GM13977 (cell line): ENCODE data around the gene IRGM.
"Not testable (repeated sequence)": the region's sequence is repeated elsewhere in the genome, so short reads cannot be mapped to it uniquely, and the experiment has no call there.

Experiments
- DNase-seq: peaks from one replicate; pipeline ENCODE4 v3.0.0; 2012; ENCODE audit warnings: low spot score
- in situ Hi-C: fragments of 300-500 bp; cut with MboI; formaldehyde crosslinking; loops from one replicate; pipeline ENCODE4 v1.12.0; 2022; ENCODE audit warnings: low sequenced_read_pairs, low pct_unique_long_range_greater_than_20kb, mixed read lengths, inconsistent platforms; ENCODE audit not compliant: unreplicated experiment
- TF ChIP-seq, protein P1 (sequence below): IDR thresholded peaks from 2 replicates; pipeline ENCODE4 v1.5.1; 2012; ENCODE audit warnings: mild to moderate bottlenecking, control low read depth; ENCODE audit not compliant: insufficient read depth; ENCODE audit errors: extremely low read depth, missing control alignments

Gene IRGM

DNA sequence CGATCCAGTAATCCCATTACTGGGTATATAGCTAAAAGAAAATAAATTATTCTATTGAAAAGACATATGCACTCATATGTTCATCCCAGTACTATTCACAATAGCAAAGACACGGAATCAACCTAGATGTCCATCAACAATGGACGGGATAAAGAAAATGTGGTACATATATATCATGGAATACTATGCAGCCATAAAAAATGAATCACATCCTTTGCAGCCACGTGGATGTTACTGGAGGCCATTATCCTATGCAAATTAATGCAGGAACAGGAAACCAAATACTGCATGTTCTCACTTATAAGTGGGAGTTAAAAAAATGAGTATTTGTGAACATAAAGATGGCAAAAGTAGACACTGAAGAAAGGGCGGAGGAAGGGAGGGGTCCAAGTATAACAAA is 16.6 kb upstream of the IRGM start:
- no peak for DNase-seq
- in situ Hi-C loops = no loop called here
- TF ChIP-seq, protein P1, sequence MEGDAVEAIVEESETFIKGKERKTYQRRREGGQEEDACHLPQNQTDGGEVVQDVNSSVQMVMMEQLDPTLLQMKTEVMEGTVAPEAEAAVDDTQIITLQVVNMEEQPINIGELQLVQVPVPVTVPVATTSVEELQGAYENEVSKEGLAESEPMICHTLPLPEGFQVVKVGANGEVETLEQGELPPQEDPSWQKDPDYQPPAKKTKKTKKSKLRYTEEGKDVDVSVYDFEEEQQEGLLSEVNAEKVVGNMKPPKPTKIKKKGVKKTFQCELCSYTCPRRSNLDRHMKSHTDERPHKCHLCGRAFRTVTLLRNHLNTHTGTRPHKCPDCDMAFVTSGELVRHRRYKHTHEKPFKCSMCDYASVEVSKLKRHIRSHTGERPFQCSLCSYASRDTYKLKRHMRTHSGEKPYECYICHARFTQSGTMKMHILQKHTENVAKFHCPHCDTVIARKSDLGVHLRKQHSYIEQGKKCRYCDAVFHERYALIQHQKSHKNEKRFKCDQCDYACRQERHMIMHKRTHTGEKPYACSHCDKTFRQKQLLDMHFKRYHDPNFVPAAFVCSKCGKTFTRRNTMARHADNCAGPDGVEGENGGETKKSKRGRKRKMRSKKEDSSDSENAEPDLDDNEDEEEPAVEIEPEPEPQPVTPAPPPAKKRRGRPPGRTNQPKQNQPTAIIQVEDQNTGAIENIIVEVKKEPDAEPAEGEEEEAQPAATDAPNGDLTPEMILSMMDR = no peak

DNA sequence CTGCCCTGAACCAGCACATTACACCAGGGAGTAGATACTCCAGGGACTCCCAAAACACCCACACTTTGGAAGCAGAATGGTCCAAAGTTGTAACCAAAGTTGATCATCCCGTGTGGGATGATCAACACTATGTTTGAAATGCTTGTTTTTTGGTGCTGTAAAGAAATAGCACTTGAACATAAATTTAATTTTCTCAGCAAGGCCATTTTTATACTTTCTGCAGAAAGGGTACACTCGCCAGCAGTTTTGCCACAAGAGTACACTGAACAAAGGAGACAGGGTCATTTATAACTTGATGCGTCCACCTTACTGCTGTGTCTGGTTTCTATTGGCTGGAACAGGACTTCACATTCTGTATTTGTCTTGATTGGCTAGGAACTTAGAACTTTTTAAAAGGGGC is 14.5 kb upstream of the IRGM start:
- DNase-seq, in situ Hi-C loops: not testable (repeated sequence)

DNA sequence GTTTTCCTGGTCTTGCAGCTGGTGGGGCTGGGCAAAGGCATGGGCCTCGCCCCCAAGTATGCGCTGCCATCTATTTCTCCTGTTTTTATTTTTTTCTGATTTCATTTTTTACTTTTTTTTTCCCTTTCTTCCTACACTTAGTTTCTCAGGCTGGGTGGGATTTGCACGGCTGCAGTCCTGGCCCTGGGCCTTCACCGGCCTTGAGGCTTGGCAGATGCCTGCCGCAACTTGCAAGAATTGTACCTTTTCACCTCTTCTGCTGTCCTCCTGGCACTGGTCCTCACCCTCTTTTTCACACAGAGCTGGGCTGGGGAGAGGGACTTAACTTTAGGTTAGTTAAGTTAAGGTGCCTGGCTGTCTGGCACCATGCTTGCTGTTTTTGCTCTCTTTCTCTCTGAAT is 10.3 kb upstream of the IRGM start:
- in situ Hi-C loops = no loop called here
- DNase-seq = no peak
- TF ChIP-seq, protein P1 = no peak

DNA sequence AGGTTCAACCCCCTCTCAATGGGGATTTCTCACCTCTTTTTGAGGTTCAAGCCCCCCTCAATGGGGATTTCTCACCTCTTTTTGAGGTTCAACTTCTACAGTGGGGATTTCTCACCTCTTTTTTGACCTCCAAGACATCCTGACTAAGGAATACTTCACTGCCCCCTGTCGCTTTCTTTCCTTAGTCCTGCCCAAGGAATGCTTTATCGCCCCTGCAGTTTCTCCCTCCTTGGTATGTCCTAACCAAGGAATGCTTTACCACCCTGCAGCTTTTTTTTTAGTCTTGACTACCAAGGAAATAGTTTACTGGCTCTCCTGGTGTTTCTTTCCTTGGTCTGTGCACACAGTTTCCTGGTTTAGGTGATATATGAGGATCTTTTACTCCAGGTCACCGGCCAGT is 9.6 kb upstream of the IRGM start:
- TF ChIP-seq, protein P1 = no peak
- no peak for DNase-seq
- in situ Hi-C loops = no loop called here

DNA sequence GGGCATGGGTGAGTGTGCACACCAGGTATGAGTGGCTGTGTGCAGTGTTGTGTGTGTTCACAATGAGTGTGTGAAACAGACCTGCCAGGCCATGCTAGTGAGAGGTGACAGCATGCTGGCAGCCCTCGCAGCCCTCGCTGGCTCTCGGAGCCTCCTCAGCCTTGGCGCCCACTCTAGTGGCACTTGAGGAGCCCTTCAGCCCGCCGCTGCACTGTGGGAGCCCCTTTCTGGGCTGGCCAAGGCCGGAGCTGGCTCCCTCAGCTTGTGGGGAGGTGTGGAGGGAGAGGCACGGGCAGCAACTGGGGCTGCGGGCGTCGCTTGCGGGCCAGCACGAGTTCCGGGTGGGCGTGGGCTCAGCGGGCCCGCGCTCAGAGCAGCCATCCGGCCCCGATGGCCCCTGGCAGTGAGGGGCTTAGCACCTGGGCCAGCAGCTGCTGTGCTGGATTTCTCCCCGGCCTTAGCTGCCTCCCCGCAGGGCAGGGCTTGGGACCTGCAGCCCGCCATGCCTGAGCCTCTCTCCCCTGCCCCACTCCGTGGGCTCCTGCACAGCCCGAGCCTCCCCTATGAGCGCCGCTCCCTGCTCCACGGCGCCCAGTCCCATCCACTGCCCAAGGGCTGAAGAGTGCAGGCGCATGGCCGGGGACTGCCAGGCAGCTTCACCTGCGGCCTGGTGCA is 999 bp upstream of the IRGM start:
- in situ Hi-C loops, DNase-seq: not testable (repeated sequence)

DNA sequence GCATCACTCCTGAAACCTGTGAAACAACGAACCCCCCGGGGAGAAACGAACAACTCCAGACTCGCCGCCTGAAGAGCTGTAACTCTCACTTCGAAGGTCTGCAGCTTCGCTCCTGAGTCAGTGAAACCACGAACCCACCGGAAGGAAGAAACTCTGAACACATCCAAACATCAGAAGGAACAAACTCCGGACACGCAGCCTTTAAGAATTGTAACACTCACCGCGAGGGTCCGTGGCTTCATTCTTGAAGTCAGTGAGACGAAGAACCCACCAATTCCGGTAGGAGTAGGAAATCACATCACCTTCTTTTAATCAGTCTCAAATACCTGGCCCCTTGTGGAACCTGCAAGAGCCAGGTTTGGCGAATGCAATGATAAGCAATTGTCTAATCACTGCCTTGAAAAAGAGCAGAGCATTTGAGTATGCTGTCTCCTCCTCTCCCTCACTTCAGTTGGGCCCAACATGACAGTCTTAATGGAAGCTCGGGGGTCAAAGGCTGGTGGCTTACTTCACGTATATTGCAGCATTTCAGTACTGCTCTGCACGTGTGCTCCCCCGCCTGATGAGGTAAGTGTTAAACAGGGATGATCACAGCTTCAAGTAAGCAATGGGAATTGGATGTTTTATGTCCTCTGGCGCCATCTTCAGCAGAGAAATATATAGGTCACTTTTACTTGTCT is 473 bp downstream of the IRGM start:
- peak; percentile 71 for DNase-seq
- TF ChIP-seq, protein P1 = peak; percentile 74
- in situ Hi-C loops = no loop called here

DNA sequence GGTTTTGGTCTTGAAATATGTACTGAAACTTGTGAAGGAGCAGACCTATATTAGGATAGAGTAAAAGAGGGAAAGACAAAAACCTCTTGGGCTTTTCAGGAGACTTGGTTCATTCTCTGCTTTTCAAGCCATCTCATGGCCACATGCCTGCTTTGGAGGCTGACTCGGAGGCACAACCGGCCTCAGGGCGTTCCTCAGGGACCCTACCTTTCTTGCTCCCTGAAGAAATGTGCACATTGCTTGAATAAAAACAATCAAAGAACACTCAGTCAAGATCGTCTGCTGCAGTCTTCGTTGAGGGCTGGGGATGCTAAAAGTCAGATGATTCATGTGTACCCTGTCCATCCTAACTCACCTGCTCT is 994 bp downstream of the IRGM start:
- in situ Hi-C loops = no loop called here

More for the DNA sequence above, 994 bp downstream of the IRGM start:
- TF ChIP-seq, protein P1 = no peak
- no peak for DNase-seq
